MV-4-11 (cell line): ENCODE data around the gene ARHGEF17.

Experiments
- DNase-seq: peaks from one replicate; lab custom pipeline; 2025; lab: John Stamatoyannopoulos, UW

Gene ARHGEF17, protein sequence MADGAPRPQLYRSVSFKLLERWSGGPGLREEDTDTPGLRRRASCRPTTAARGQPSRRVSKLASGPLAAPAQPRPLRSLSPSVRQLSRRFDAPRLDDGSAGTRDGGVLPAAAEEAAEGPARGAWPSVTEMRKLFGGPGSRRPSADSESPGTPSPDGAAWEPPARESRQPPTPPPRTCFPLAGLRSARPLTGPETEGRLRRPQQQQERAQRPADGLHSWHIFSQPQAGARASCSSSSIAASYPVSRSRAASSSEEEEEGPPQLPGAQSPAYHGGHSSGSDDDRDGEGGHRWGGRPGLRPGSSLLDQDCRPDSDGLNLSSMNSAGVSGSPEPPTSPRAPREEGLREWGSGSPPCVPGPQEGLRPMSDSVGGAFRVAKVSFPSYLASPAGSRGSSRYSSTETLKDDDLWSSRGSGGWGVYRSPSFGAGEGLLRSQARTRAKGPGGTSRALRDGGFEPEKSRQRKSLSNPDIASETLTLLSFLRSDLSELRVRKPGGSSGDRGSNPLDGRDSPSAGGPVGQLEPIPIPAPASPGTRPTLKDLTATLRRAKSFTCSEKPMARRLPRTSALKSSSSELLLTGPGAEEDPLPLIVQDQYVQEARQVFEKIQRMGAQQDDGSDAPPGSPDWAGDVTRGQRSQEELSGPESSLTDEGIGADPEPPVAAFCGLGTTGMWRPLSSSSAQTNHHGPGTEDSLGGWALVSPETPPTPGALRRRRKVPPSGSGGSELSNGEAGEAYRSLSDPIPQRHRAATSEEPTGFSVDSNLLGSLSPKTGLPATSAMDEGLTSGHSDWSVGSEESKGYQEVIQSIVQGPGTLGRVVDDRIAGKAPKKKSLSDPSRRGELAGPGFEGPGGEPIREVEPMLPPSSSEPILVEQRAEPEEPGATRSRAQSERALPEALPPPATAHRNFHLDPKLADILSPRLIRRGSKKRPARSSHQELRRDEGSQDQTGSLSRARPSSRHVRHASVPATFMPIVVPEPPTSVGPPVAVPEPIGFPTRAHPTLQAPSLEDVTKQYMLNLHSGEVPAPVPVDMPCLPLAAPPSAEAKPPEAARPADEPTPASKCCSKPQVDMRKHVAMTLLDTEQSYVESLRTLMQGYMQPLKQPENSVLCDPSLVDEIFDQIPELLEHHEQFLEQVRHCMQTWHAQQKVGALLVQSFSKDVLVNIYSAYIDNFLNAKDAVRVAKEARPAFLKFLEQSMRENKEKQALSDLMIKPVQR (N-terminal part only)

DNA sequence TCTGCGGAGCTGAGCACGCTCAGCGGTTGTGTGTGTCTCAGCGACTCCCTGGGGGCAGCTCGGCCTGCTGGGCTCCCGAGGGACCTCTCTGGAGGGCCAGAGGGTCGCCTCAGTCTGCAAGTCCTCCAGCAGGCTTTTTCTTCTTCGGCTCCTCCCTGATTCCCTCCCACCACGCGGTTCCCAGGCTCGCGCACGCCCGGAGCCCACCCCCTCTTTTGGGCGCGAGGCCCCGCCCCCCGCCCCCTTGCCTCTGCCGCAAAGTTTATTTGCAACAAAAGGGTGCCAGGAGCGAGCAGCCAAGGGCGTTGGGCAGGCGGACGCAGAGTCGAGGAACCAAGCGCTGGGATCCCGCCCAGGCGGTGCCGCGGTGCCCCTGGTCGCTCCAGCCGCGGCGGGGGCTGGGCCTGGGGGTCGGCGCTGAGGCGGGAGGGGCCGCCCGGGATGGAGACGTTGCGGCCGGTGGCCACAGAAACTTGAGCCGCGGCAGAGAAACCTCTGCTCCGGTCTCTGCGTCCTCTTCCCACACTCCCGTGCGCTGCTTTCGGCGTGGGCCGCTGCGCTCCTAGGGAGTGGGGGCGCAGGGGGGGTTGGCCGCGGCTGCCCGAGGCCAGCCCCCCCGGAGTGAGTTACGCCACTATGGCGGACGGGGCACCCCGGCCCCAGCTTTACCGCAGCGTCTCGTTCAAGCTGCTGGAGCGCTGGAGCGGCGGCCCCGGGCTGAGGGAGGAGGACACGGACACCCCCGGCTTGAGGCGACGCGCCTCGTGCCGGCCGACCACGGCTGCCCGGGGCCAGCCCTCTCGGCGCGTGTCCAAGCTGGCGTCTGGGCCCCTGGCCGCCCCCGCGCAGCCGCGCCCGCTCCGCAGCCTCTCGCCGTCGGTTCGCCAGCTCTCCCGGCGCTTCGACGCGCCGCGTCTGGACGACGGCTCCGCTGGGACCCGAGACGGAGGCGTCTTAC lies at the start of gene ARHGEF17:
TSS of gene ARHGEF17 (plus strand) at position 274 of the 958 bp plus-strand sequence. CDS start at position 637, 363 bp downstream.
- no peak for DNase-seq

DNA sequence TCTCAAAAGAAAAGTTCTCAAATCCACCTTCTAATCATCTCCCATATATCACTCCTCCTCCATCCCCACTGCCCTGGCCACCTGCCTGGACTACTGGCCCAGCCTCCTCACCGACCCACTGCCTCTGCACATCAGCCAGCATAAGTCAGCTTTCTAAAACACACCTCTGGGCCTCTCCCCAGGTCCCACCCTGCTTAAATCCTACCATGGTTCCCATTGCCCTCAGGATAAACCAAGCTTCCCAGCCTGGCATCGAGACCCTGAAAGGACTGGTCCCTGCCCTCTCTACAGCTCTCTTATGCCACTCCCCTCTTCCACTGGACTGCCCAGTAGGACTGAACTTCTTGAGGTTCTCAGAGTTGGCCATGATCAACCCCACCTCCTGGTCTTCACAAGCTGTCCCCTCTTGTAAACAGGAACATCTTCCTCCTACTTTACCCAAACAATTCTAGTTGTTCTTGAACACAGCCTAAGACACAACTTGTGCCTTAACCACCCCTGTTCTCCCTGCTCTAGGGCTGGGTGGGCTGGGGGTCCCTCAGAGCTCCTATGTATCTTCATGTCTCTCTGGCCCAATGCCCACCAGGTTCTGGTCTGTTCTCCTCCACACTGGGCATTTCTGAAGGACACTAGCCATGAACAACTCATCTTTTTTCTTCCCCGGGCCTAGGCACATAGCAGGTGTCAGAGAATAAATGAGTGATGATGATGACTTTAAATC lies 48.5 kb upstream of the ARHGEF17 start:
- DNase-seq, result no peak

DNA sequence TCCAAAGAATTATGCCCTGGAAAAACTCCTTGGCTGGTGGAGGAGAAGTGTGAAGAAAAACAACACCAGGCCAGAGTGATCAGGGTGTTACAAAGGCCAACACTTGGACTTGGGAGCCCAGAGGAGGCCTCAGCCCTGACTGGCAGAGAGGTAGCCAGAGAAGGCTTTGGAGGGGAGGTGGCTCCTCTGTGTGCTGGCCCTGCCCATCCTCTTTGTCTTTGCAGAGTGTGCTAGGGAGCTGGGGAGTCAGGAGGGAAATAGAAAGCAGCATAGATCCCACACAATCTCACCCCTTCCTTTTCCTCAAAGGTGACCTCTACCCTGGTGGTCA lies 48.0 kb upstream of the ARHGEF17 start:
- no peak for DNase-seq

DNA sequence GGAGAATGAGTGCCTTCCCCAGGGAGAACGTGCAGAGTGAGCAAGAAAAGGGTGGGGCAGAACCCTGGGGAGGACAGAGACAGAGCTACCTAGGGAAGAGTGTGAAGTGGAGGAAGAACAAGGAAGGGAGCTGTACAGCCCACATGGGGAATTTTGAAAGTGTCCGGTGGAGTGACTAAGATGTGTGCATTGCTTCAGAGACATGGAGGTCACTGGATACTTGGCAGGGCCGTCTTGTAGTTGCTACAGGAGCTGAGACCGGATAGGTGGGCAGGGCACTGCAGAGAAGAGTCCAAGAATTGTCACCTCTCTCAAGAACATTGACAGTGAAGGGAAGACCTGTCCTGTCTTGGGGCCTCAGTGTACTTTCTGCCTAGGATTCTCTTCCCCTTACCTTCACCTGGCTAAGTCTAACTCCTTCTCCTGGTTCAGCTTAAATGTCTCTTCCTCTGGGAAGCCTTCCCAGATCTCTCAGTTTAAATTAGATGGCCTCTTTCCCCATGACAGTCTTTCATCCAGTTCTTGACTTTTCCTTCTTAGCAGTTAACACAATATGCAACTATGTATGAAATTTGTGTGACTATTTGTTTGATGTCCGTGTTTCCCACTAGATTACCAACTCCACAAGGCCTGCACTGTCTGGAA lies 45.1 kb upstream of the ARHGEF17 start:
- DNase-seq, result no peak

DNA sequence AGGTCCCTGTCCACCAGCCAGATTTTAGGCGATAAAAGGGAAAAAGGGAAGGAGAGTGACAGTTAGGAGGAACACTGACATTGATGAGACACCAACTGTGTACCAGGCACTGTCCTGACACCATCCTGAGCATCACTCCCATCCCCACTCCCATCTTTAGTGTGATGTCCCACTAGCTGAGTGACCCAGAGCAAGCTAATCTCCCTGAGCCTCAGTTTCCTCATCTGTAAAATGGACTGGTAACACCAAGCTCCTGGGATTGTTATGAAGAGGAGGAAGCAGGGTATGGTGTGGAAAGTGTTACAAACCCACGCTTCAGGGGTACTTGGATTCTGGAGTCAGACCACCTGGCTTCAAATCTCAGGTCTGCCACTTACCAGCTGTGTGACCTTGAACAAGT lies 44.4 kb upstream of the ARHGEF17 start:
- no peak for DNase-seq

DNA sequence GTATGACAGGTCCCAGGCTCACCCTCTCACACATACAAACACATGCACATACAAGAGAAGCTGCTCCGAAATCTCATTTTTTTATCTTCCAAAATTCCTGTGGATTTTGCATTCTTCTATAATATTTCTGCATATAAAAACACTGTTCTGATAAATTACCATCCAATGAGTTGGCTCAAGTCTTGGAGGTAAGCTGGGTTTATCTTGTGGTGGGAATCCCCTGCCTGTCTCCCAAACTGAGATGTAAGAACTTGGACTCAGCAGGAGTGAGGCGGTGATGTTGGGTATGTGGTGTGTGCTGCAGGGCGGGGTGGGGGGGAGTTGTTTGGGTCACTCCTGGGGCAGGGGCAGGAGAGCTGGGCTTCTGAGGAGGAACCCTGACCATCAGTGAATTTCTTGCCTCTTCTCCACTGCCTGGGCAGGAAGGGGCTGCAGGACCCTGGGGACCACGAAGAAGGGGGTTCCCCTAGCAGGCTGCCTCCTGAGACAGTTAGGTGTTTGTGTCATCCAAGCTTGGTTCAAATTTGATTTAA lies 42.7 kb upstream of the ARHGEF17 start:
- DNase-seq, result no peak

DNA sequence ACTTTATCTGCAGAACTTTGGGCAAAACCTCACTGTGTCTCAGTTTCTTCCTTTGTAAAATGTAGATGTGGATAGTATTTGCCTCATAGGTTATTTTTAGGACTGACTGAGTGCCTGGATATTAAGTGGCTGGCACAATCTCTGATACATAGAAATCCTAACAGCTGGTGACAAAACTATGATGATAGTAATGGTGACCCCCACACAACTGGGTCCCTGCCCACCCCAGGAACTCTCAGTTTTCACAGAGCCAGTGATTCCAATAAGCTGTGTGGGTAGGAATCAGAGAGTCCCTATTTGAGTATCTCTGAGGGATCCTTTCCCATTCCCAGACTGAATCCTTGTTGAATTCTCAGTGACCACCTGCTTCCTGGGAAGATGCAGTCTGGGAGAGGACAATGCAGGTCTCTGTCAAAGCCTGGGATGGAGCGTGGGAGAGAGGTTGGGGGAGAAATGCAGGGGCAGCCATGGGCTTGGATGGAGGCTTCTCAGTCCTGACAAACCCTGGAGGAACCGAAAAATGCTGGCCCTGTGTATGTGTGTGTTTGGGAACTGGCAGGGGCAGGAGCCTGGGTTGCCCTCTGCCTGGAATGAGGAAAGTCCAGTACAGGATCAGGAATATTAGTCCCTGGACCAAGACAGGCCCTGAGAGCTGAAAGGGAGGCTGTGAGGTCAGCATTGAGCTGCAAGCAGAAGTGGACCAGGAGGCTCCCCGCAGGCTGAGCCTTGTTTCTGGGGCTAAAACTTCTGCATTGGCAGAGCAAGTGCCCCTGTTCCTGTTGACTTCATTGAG lies 42.0 kb upstream of the ARHGEF17 start:
- DNase-seq, result no peak

DNA sequence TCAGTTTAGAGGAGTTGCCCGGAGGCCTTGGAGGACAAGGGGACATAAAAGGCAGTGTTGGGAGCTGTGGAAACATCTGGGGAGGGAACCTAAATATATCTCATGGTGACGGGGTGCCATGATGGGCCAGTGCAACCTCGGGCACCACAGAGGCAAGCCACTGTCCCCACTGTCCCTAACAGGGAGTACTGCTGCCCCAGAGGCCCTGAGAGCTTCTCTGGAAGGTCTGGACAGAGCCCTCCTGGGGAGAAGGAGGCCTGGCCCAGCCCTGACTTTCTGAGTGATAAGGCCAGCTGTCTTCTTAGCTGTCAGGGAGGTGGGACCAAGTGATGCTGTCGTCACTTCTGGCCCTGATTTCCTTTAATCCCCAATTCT lies 41.4 kb upstream of the ARHGEF17 start:
- no peak for DNase-seq

DNA sequence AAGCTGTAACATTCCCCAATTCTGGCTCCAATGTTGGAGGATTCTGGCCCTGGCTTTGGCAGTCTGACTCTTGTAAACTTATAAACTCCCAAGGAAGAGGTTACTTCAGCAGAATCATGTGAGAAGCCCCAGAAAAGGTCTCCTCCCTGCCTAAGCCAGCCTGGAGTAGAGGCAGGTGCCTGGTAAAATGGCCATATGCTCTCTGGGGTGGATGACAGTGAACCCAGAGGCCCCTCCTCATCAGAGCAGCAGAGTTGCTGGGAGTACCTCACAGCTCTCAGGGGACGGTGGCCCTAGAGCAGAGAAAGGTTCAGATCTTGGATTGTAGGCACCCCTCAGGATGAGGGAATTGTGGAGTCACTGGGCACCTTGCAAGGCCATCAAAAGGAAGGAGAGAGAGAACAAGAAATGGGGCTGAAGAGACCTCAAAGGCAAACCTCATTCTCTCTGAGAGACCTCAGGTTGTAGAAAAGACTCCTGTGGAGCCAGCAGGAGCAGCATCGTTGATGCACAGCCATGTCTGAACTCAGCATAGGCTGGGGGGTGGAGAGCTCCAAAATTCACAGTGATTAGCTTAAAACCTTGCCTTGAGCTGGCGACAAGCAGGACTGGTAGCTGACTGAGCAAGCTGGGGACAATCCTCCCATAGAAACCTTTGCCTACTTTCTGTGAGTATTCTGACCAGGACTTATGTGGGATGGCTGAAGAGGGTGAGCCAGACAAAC lies 40.8 kb upstream of the ARHGEF17 start:
- no peak for DNase-seq

DNA sequence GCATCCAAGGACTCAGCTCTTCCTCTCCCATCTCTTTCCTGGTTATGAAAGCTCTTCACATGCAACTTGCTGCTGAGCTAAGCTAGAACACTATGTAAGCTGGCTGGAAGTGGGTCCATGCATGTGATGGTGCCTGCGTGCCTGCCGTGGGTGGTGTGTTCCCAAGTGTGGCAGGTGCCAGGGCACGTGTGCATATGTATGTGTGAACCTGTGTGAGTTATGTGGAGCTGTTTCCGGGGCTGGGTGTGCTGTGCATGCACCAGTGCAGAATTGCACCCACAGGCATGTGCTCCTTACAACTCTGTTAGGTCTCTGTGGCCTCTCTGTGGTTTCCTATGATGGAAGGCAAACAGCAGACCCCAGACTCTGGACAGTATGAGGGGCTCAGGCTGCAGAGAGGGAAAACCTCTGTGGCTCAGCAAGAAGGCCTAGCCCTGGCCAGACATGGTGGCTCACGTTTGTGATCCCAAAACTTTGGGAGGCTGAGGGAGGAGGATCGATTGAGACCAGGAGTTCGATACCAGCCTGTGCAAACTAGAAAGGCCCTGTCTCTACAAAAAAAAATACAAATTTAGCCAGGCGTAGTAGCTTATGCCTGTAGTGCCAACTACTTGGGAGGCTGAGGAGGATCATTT lies 40.1 kb upstream of the ARHGEF17 start:
- no peak for DNase-seq

DNA sequence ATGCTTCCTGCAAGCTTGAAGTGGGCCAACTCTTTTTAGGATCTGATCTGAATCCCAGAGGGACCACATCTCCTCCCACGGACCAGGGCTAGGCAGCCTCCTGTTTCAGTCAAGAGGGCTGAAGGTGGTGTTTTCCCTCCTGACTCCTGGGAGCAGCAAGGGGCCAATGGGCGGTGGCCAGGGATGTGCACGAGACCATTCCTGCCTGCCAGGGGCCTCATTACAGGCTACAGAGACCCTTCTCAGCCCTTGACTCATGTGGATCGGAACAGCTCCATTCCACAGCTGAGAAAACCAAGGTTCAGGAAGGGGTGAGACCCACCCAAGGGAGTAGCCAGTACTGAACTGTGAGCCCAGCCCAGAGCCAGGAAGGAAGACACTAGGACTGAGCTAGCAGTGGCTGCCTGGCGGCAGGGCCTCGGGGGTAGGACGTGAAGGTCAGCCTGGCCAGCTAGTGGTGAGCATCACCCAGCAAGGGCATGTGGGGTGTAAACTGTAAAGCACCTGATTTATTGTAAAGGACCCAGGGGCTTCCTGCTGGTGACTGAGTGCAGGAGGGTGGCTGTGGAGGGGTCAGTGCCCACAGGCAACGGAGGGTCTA lies 39.3 kb upstream of the ARHGEF17 start:
- no peak for DNase-seq

DNA sequence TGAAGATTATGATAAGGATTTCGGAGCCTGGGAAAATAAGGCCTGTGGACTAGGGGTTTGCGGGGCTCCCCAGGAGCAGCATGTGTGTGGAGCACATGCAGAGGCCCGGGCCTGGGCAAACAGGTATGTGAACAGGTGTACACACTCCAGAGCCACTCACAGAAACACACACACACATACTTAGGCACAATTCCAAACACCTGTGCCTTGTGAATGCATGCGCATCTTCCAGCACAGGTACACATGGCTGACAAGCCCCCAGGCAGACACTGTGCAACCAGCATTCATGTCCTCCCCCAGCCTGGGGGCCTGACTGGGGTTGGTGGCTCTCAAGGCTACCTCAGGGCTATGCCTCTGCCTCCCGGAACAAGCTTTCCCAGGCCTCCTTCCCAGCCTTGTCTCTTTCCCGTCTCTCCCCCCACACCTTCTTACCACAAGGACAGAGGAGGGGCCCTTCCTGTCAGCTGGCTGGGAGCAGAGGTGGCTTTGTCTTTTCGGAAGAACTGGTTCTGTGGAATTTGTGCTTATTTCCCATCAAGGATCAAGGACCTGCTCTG lies 38.5 kb upstream of the ARHGEF17 start:
- no peak for DNase-seq

DNA sequence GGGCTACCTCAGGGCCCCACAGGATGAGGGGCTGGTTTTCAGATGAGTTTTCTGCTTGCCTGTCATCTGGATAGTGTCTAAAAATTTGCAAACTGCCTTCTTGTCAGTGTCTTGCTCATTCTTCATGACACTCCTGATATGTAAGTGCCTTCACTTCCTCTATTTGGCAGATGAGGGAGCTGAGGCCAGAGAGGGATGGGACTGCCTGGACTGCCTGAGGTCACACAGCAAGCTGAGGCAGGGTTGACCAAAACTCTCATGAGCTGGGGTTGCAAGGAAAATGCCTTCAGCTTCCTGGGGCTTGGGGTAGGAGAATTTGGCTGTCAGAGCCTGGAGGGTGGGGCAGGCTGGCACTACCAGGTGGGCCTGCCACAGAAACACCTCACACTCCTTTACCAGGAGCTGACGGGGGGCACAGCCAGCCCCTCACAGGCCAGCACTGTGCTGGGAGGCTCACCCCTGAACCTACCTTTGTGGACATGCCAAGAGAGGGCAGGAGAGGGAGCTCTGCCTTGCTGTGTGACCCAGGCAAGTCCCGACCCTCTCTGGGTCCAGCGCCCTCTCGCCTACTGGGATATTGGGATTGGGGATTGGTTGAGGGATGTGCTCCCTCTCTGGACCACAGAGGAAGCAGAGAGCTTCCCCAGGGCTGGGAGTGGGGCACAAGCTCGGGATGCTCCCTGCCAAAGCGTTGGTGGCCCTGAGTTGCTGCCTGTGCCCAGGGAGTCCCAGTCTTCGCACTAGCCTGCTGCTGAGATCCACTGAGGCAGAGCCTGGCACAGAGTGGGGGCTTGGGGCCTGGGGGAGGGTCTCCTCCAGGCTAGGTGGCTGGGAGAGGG lies 37.8 kb upstream of the ARHGEF17 start:
- DNase-seq, result peak; percentile 84

DNA sequence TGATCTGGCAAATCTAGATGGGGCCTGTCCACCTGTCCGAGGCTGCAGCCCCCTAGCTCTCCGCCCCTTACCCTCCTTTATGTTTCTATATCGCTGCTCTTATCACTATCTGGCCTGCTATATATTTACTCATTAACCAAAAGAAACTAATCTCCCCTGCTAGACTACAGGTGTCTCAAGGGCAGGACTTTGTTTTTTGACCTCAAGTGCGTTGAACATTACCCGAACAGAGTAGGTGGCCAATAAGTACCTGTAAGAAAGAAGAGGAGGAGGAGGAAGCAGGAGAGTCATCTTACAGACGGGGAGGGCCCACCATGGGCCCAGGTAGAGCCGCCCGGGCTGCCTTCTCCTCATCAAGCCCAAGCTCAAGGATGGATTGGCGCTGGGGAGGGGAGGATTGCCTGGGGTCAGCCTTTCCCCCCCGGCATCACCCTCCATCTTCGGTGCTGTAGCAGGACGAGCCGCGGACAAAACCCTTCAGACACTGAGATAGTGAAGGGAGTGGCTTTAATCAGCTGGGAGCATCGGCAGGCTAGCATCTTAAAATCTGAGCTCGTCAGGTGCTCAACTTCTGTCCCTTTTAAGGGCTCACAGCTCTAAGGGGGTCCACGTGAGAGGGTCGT lies 37.1 kb upstream of the ARHGEF17 start:
- no peak for DNase-seq

DNA sequence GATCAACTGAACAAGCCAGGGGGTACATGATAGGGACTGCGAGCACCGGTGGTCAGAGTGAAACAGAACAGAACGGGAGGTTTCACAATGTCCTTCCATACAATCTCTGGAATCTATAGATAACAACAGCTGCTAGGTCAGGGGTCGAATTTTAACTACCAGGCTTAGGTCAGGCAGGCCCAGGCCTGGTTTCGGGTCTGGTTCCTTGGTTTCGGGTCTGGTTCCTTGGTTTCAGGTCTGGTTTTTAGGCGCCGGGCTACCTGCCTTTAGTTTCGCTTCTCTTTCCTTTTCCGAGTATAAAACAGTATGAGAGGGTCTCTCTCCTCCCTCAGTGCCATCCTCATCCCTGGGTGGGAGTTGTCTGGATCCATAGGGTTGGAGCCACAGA lies 36.6 kb upstream of the ARHGEF17 start:
- peak; percentile 72 for DNase-seq
